Body of pancreas (tissue), 4 donors: Measurements from ENCODE around the gene ST8SIA3.

Source experiments
- CTCF ChIP-seq, 7 experiments: fragments of 450-650 bp in 4 of 7; fragments of 200-600 bp in 3 of 7; sonication (generic) in 3 of 7; IDR thresholded peaks; one replicate each; pipeline ENCODE4 v1.5.1; 2016 to 2019; ENCODE audit warnings: antibody characterized with exemption in 7 of 7
- POLR2A ChIP-seq, 3 donors: fragments of 450-650 bp; IDR thresholded peaks; one replicate each; pipeline ENCODE4 v1.6.1; 2016; ENCODE audit warnings: antibody characterized with exemption in 3 of 3, mild to moderate bottlenecking in 2 of 3

- TF ChIP-seq CTCF (IDR thresholded peaks at IDR 0.05) (no peak), POLR2A (IDR thresholded peaks at IDR 0.05) (no peak)
These were observed 392 bp downstream of the ST8SIA3 start for GRCh38 chr18:57352761-57353136.
